ENCODE measurements around the gene MAS1.
A peak's percentile ranks its signal among the peaks of the same experiment; 100 is the strongest.
"Not testable (repeated sequence)": the region's sequence is repeated elsewhere in the genome, so short reads cannot be mapped to it uniquely, and the experiment has no call there.

The MAS1 gene

GRCh38 chr6:159919800-159920199 is 29.0 kb downstream of the MAS1 start:
- no peak for DNase-seq

DNA sequence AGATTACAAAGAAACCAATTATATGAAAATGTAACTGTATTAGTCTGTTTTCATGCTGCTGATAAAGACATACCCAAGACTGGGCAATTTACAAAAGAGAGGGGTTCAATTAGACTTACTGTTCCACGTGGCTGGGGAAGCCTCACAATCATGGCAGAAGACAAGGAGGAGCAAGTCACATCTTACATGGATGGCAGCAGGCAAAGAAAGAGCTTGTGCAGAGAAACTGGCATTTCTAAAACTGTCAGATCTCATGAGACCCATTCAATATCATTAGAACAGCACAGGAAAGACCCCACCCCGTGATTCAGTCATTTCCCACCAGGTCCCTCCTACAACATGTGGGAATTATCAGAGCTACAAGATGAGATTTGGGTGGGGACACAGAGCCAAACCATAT is 33.4 kb downstream of the MAS1 start:
- not testable (repeated sequence) for DNase-seq

DNA sequence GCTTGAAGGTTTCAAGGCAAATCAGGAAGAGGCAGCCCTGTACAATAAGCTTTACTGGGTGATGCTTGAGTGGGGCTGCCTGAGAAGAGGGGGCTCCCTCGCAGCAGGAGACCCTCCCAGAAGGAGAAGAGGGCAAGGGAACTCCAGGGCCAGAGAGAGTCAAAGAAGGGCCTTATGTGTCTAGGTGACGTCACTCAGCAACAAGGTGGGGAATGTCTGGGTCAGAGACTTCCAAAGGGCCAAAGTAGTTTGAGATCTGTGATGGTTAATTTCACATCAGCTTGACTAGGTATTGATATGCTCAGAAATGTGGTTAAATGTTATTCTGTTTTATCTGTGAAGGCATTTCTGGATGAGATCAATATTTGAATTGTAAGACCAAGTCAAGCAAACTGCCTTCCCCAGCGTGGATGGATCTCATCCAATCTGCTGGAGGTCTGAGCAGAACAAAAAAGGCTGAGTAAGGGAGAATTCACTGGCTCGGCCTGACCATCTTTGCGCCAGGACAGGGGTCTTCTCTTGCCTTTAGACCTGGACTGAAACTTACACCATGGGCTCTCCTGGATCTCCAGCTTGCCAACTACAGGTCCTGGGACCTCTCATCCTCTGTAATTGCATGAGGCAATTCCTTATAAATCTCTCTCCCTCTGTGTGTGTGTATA is 35.9 kb downstream of the MAS1 start:
- no peak for DNase-seq

GRCh38 chr6:159929819-159930218 is 39.0 kb downstream of the MAS1 start:
- peak; percentile 57 for DNase-seq

- DNase-seq, result no peak
Observed at GRCh38 chr6:159931112-159931511, 40.3 kb downstream of the MAS1 start.

- no peak for DNase-seq
Observed at GRCh38 chr6:159931846-159932245, 41.1 kb downstream of the MAS1 start.

- no peak for DNase-seq
Observed at GRCh38 chr6:159933077-159933476, 42.3 kb downstream of the MAS1 start.

DNA sequence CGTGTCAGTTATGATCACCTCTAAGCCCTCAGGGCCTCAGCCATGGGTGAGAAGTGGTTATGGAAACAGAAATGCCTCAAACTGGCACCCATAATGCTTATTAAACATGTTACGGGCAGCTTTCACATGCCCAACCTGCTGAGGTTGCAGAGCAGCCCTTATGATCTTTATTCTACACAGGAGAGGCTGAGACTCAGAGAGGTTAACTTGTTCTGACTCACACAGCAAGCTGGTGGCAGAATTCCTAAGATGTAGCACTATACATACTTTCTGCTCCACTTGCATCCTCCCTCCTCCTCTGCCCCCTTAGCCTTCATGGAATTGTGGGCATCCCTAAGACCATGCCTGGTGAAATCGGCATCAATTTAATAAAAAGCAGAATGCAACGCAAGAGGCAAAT is 43.4 kb downstream of the MAS1 start:
- no peak for DNase-seq

- no peak for DNase-seq
Observed at GRCh38 chr6:159935065-159935464, 44.3 kb downstream of the MAS1 start.

GRCh38 chr6:159935633-159936032 is 44.8 kb downstream of the MAS1 start:
- DNase-seq, result no peak

DNA sequence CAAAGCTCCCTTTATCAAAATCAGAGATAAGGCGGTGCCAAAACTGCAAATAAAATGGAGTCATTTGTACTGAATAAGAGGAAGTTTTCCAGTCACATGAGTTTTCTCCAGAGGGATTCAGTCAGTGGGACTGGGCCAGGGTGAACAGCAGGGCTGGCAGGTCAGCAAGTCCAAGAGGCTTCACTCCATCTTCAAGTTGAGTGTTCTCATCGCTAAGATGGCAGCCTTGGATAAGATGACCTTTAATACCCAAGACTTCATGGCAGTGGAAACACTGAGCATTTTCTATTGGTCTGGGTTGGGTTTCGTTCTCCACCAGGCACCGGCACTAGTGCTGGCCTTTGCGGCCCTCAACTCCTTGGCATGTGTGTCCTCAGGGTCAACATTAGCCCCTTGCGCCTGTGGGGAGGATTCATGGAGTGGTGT is 48.8 kb downstream of the MAS1 start:
- no peak for DNase-seq
